ENCODE measurements around the gene ZNF26. TPM values are rescaled to one million over a fixed set of nuclear protein-coding genes. Genes with fewer than 3 reads are reported as not detected.
"Not testable (repeated sequence)": the region's sequence is repeated elsewhere in the genome, so short reads cannot be mapped to it uniquely, and the experiment has no call there.

Gene ZNF26
- polyA plus RNA-seq, 1 of the 3 experiments (the other 2 are of a cell fraction): 7.3 TPM

DNA sequence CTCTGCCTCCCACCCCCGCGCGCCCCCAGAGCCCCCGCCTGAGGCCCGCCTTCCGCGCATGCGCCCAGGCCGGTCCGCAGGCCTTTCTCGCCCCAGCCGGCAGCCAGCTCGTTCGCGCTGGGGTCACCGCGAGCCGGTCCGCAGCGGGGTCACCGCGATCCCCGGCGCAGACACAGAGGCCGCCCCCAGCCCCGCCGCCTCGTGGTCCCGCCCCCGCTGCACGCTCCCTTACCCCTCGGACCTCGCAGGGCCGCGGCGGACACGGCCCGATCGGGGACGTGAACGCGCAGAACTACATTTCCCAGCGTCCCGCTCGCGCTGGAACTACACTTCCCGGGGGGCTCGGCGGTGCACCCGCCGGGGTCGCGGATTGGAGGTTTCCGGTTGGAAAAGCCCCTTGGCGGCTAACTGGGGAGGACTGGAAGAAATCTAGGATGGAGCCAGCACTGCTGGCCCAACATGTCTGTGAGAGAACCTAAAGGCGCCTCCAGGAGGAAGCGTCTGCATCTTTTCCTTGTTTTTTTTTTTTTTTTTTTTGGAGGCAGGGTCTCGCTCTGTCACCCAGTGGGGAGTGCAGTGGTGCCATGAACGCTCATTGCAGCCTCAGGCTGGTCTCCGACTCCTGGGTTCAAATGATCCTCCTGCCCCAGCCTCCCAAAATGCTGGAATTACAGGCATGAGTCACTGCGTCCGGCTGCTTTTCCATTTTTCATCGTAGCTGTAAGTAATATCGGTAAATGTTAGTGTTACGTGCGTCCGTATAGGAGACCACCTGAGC, 30.0 kb upstream of the ZNF26 start, which contains the start of gene ZNF605 (continued):
- TF ChIP-seq GATA2 (CRISPR knock-in tag; IDR thresholded peaks at IDR 0.05): no peak
- no peak for TF ChIP-seq EP300 (IDR thresholded peaks at IDR 0.05; ENCODE audit: borderline replicate concordance in 1 of 2, low read depth in 1 of 2, low read length in 1 of 2)
- TF ChIP-seq TCF12 (IDR thresholded peaks at IDR 0.05): no peak
- TF ChIP-seq YY1 (IDR thresholded peaks at IDR 0.05; ENCODE audit: low read depth): 0 out of 2 replicates have a peak, but pooled peaks have one; percentile 63
- TF ChIP-seq TAF1 (IDR thresholded peaks at IDR 0.05; ENCODE audit: borderline replicate concordance, low read depth, low read length): 0 out of 2 replicates have a peak, but pooled peaks have one; percentile 17
- TF ChIP-seq, protein P1, sequence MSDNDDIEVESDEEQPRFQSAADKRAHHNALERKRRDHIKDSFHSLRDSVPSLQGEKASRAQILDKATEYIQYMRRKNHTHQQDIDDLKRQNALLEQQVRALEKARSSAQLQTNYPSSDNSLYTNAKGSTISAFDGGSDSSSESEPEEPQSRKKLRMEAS (IDR thresholded peaks at IDR 0.05; ENCODE audit: low read depth): peak; percentile 56; the same call in 1 of the 2 replicates
- TF ChIP-seq POLR2AphosphoS5 (IDR thresholded peaks at IDR 0.05; ENCODE audit: low read depth, low read length): no peak; the same call in none of the 2 replicates
- TF ChIP-seq, protein P2, sequence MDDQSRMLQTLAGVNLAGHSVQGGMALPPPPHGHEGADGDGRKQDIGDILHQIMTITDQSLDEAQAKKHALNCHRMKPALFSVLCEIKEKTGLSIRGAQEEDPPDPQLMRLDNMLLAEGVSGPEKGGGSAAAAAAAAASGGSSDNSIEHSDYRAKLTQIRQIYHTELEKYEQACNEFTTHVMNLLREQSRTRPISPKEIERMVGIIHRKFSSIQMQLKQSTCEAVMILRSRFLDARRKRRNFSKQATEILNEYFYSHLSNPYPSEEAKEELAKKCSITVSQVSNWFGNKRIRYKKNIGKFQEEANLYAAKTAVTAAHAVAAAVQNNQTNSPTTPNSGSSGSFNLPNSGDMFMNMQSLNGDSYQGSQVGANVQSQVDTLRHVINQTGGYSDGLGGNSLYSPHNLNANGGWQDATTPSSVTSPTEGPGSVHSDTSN (IDR thresholded peaks at IDR 0.05): no peak
- TF ChIP-seq, protein P3, sequence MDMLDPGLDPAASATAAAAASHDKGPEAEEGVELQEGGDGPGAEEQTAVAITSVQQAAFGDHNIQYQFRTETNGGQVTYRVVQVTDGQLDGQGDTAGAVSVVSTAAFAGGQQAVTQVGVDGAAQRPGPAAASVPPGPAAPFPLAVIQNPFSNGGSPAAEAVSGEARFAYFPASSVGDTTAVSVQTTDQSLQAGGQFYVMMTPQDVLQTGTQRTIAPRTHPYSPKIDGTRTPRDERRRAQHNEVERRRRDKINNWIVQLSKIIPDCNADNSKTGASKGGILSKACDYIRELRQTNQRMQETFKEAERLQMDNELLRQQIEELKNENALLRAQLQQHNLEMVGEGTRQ (IDR thresholded peaks at IDR 0.05; ENCODE audit: borderline replicate concordance, low read depth, low read length): no peak
- no peak for TF ChIP-seq RAD21 (IDR thresholded peaks at IDR 0.05; ENCODE audit: low read length)
- TF ChIP-seq MXI1 (IDR thresholded peaks at IDR 0.05; ENCODE audit: low read depth, low read length): peak; percentile 68
- TF ChIP-seq RCOR1 (IDR thresholded peaks at IDR 0.05; ENCODE audit: low read length): no peak
- TF ChIP-seq FOXM1 (IDR thresholded peaks at IDR 0.05; ENCODE audit: low read depth): no peak
- no peak for TF ChIP-seq SIN3A (IDR thresholded peaks at IDR 0.05; ENCODE audit: borderline replicate concordance, low read depth, low read length)
- no peak for TF ChIP-seq EZH2phosphoT487 (IDR thresholded peaks at IDR 0.05; ENCODE audit: borderline replicate concordance, low read depth)
- no peak for TF ChIP-seq MEF2A (IDR thresholded peaks at IDR 0.05; ENCODE audit: borderline replicate concordance, low read depth)
- no peak for TF ChIP-seq NFIC (IDR thresholded peaks at IDR 0.05; ENCODE audit: borderline replicate concordance)
- TF ChIP-seq FOXJ3 (CRISPR knock-in tag; IDR thresholded peaks at IDR 0.05): no peak
- TF ChIP-seq RFX5 (IDR thresholded peaks at IDR 0.05; ENCODE audit: low read length): no peak
- no peak for TF ChIP-seq TEAD4 (IDR thresholded peaks at IDR 0.05; ENCODE audit: borderline replicate concordance, insufficient read depth)
- TF ChIP-seq NRF1 (IDR thresholded peaks at IDR 0.05; ENCODE audit: low read depth, low read length): peak; percentile 39; the same call in 1 of the 2 replicates
- TF ChIP-seq, protein P4, sequence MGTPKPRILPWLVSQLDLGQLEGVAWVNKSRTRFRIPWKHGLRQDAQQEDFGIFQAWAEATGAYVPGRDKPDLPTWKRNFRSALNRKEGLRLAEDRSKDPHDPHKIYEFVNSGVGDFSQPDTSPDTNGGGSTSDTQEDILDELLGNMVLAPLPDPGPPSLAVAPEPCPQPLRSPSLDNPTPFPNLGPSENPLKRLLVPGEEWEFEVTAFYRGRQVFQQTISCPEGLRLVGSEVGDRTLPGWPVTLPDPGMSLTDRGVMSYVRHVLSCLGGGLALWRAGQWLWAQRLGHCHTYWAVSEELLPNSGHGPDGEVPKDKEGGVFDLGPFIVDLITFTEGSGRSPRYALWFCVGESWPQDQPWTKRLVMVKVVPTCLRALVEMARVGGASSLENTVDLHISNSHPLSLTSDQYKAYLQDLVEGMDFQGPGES (IDR thresholded peaks at IDR 0.05; ENCODE audit: low read depth, low read length): no peak
- TF ChIP-seq FOSL2 (IDR thresholded peaks at IDR 0.05; ENCODE audit: borderline replicate concordance, low read depth): no peak

DNA sequence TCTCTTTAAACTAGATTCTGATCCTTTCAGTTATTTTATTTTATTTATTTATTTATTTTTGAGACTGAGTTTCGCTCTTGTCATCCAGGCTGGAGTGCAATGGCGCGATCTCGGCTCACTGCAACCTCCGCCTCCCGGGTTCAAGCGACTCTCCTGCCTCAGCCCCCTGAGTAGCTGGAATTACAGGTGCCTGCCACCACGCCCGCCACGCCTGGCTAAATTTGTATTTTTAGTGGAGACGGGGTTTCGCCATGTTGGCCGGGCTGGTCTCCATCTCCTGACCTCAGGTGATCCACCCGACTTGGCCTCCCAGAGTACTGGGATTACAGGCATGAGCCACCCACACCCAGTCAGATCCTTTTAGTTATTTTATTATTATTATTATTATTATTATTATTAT, 24.4 kb upstream of the ZNF26 start:
- H3K27me3 ChIP-seq (ENCODE audit: insufficient read depth); H4K20me1 ChIP-seq (ENCODE audit: insufficient read depth); H3K9me3 ChIP-seq; H3K9ac ChIP-seq; H3K9me2 ChIP-seq; H3K4me2 ChIP-seq; POLR2A ChIA-PET; H3F3A ChIP-seq (replicated peaks; ENCODE audit: insufficient read depth); CTCF ChIA-PET; DNase-seq; H3K4me3 ChIP-seq (ENCODE audit: low read depth in 2 of 2, low read length in 1 of 2); H3K27ac ChIP-seq (ENCODE audit: low read depth in 2 of 2, low read length in 1 of 2); H2AFZ ChIP-seq (ENCODE audit: low read depth); H3K36me3 ChIP-seq (replicated peaks in 1 of 2; ENCODE audit: control insufficient read depth in 1 of 2, insufficient read depth in 2 of 2, low read length in 1 of 2); H3K79me2 ChIP-seq (ENCODE audit: insufficient read depth); H3K4me1 ChIP-seq (ENCODE audit: control insufficient read depth in 1 of 2, insufficient read depth in 2 of 2, low read depth in 1 of 2, low read length in 1 of 2): not testable (repeated sequence)
- WGBS (ENCODE audit: low lambda C conversion rate): 94% methylated on average over 14 of the region's 14 CpGs

DNA sequence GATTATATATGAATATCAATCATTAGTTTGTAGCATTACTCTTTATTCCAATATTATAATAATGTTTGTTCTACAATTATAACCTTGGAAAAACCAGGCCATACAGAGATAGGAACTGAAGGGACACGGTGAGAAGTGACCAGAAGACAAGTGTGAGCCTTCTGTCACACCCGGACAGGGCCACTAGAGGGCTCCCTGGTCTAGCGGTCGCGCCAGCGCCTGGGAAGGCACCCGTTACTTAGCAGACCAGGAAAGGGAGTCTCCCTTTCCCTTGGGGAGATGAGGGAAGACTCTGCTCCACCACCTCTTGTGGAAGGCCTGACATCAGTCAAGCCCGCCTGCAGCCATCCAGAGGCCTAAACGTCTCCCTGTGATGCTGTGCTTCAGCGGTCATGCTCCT, 22.2 kb upstream of the ZNF26 start:
- H3K27me3 ChIP-seq (ENCODE audit: insufficient read depth); H3K9me3 ChIP-seq; DNase-seq; H2AFZ ChIP-seq (ENCODE audit: low read depth); H3K4me1 ChIP-seq (ENCODE audit: control insufficient read depth in 1 of 2, insufficient read depth in 2 of 2, low read depth in 1 of 2, low read length in 1 of 2); H3K4me3 ChIP-seq (ENCODE audit: low read depth in 2 of 2, low read length in 1 of 2); POLR2A ChIA-PET; H3K36me3 ChIP-seq (replicated peaks in 1 of 2; ENCODE audit: control insufficient read depth in 1 of 2, insufficient read depth in 2 of 2, low read length in 1 of 2); H3K79me2 ChIP-seq (ENCODE audit: insufficient read depth); H3K27ac ChIP-seq (ENCODE audit: low read depth in 2 of 2, low read length in 1 of 2); H3K4me2 ChIP-seq; H3K9ac ChIP-seq; CTCF ChIA-PET; H3K9me2 ChIP-seq; H4K20me1 ChIP-seq (ENCODE audit: insufficient read depth); H3F3A ChIP-seq (replicated peaks; ENCODE audit: insufficient read depth): not testable (repeated sequence)
- 89% methylated on average over 7 of the region's 10 CpGs for WGBS (ENCODE audit: low lambda C conversion rate)

Data from SK-N-SH (cell line).